GM19043 (cell line): ENCODE results near the gene SLC9A3.

ENCODE experiments used
- ATAC-seq: cut with Tn5 transposase; IDR thresholded peaks from one replicate; pipeline ENCODE4 v1.9.1; 2021; ENCODE audit warnings: low read depth; ENCODE audit not compliant: unreplicated experiment

SLC9A3 gene

DNA sequence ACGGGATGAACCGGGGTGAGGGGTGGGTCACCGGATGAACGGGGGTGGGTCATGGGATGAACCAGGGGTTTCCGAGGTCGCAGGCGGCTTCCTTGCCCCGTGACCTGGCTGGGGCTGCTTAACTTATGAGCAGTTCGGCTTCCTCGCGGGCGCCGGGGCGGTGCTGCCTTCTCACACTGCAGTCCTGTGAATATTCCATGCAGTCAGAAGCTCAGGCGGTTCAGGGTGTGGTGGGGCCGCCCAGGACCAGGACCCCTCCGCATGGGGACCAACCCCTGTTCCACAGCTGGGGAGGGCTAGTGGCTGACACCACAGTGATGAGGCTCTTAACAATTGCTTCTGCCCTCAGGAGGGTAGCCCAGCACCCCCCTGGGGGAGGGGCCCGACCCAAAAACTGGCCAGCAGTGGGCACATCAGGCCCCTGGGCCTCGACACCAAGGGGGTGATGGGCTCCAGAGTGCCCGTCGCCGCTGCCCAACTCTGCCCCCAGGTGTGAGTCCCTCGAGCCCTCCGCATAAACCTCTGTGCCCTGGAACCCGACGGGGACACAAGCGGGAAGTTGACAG, 30.9 kb upstream of the SLC9A3 start:
- no peak for ATAC-seq

GRCh38 chr5:554284-554988, 30.2 kb upstream of the SLC9A3 start:
- no peak for ATAC-seq

DNA sequence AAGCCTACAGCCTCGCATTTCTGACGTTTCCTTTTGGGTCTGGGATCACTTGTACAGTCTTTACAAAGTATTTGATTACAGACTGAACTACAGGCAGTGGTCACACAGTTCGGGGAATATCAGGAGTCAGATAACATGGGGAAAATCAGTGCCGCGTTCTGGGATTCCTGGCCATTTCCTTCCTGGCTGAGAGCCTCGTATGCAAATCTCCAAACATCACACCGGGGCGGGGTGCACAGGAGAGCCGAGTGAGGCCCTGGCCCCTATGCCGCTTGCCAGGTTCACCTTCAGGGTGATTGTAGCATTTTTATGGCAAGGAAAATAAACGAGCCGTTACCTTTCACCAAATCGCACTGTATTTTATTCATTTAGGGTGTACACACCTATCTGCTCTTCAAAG, 29.6 kb upstream of the SLC9A3 start:
- no peak for ATAC-seq

GRCh38 chr5:551406-551805, 27.2 kb upstream of the SLC9A3 start:
- ATAC-seq = no peak

- no peak for ATAC-seq
Measured at GRCh38 chr5:549229-549628, 25.0 kb upstream of the SLC9A3 start.

DNA sequence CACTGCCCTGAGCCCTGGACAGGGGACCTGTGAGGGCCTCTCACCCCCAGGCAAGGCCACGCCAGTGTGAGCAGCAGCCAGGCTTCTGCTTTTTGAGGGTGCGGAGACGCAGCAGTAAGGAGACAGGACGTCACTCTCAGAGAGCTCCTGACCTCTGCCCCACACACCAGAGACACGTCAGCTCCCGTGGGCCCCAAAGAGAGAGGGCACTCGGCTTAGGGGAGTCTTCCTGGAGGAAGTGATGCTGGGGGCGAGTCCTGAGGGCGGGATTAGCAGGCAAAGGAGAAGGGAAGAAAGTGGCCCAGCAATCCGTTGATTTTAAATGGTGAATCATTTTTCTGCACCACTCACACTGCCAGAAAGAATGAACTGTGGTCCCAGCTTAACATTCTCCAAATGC, 24.0 kb upstream of the SLC9A3 start:
- ATAC-seq = no peak

DNA sequence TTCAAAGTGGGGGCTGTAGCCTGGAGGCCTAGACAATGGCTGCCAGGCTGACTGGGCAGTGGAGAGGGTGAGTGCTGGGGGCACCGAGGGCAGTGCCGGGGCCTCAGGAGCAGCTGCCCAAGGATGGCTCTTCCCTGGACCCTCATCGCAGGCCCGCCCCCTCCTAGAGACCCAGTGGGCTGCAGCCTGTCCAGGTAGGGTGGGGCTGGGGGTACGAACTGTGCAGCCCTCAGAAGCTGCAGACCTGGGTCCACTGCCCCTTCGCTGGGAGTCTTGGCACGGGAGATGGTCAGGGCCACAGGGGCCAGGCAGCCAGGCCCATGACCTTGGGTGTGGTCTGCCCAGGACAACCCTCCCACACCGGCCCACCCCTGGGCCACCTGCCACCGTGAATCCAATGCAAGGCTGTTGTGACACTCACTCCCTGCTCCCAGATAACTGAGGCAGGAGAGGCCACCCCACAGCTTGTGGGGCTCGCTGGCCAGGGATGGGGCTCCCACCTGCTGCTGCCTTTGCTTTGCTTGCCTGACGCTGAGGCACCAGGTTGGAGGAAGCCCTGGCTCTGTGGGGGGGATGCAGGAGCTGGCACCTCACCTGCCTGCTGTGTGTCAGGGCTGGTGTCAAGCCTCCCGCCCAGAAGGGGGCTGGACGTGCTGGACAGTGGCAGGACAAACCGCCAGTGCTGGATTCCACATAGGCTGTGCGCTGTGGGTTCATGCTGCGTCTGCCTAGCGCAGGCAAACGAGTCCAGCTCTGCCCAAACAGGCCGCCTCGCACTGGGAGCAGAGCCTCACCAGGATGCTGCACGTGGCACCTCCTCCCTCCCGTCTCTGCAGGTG, 23.1 kb upstream of the SLC9A3 start:
- ATAC-seq = no peak

DNA sequence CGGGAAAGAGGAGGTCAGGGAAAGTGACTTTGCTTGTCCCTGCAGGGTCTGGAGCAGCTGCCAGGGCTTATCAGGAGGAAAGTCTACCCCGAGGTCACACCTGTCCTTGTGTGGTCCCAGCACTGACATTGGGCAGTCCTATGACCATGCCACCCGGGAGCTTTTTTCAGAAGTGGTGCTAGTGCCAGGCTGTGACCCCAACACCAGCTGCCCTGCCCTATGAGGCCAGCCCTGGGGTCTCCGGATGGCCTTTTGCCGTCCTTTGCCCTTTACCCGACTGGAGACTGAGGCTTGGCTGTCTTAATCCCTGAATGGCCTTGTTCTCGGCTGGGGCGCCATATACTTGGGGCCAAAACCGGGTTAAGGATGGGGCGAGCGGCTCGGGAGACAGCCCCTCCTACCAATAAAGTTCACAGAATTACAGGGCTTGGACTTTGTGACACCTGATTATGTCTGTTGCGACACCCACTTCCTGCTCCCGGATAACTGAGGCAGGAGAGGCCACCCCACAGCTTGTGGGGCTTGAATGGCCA, 22.2 kb upstream of the SLC9A3 start:
- no peak for ATAC-seq

GRCh38 chr5:545641-546375, 21.6 kb upstream of the SLC9A3 start:
- no peak for ATAC-seq

- ATAC-seq = no peak
Measured at GRCh38 chr5:544675-545355, 20.6 kb upstream of the SLC9A3 start.

DNA sequence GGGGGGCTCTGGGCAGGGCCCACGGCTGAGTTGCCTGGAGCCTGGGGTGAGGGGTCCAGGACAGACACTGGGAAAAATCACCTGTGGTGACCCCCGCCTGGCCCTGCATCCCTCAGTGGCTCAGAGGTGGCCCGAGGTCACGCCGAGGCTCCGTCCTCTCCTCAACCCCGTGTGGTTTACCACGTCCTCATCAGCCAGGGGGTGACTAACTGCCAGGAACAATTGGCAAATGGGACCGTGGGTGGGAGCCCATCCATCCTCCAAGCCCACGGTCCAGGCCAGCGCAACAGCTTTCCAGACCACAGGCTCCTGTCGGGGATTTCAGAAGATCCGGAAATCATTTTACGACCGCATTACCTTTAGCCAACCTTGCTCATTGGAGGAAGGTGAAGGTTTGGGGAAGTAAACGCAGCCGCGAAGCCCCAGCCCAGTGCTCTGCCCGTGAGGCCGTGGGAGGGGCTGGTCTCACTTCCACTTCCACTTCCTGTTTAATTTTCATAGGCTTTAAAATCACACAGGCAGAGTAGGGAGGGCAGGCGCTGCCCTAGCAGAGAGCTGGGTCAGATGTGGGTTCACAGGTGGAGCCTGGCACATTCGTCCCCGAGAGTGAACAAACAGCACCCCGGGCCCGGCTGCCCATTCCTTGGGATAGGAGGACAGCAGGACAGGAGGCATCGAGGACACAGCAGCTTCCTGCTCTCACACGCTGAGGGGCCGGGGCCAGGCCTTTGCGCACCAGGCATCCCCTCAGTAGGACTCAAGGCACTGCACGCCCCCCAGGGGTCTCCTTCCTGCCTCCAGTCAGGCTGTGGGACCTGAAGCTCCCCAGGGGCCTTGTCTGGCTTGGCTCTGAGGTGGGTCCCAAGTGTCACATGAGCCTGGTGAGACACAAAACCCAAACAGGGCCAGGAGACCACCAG, 19.8 kb upstream of the SLC9A3 start:
- ATAC-seq = peak; percentile 94

- ATAC-seq = no peak
Measured at GRCh38 chr5:543351-543750, 19.1 kb upstream of the SLC9A3 start.

DNA sequence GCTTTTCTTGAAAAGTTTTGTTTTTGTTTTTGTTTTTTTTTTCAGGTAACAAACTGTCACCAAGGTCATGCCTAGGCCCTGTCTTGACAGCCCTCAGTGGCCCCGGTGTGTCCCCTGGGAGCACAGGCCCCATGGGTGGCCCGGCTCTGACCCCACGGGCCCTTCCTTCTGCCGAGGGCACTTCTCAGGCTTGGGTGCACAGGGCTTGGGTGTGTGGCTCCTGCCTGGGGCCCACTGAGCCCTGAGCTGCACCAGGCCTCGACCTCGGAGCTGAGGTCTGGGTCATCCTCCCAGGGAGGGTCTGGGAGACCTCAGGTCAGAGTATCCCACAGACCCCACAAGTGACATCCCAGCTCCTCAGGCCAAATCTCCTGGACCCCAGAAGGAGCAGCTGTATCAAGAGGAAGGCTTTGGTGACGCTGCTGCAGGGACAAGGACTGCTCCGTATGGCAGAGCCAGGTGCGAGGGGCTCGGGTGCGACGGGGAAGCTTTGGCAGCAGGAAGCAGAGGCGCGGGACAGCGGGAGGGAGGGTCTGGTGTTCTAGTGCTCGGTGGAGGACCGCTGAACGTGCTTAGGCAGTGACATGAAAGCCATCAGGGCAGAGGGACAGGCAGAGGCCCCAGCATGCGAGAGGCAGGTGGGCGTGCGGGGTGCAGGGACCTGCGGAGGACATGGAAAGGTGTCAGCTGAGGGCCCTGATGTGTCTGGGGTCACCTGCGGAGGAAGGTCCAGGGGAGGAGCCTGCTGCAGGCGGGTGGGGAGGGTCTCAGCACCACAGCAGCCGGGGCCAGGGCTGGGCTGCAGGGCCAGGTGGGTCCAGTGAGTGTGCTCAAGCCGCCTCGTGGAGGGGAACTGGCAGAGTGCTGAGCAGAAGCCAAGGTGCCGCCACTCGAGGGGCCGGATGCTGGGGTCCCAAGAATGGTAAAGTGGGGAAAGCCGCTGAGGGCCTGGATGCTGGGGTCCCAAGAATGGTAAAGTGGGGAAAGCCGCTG, 18.4 kb upstream of the SLC9A3 start:
- no peak for ATAC-seq

GRCh38 chr5:541539-542318, 17.5 kb upstream of the SLC9A3 start:
- no peak for ATAC-seq

DNA sequence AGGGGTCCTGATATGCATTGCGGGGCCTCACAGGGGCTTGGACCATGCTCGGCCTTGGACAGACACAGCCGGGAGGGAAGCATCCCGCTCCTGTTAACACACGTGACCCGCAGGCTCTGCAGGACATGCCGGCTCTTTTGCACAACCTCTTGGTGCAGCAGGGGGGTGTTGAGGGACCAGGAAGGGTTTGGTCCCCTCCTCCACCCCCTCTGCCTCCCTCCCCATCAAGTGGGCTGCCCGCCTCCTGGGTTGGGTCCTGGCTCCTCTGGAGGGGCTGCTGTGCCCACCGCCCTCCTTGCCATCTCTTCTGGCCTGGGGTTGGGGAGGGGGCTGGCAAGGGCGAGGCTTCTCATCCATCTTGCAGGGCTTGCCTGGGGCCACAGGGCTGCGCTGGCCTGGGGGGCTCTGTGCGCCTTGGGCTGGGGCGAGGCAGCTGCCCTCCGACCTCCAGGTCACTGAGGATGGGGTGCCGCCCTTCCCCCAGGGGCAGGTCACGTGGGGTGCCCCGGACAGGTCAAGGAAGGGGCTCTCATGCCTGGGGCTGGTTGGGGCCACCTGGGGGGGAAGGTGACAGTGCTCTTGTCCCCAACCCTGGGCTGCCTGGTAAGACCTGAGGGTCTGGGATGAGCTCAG, 16.8 kb upstream of the SLC9A3 start:
- no peak for ATAC-seq

DNA sequence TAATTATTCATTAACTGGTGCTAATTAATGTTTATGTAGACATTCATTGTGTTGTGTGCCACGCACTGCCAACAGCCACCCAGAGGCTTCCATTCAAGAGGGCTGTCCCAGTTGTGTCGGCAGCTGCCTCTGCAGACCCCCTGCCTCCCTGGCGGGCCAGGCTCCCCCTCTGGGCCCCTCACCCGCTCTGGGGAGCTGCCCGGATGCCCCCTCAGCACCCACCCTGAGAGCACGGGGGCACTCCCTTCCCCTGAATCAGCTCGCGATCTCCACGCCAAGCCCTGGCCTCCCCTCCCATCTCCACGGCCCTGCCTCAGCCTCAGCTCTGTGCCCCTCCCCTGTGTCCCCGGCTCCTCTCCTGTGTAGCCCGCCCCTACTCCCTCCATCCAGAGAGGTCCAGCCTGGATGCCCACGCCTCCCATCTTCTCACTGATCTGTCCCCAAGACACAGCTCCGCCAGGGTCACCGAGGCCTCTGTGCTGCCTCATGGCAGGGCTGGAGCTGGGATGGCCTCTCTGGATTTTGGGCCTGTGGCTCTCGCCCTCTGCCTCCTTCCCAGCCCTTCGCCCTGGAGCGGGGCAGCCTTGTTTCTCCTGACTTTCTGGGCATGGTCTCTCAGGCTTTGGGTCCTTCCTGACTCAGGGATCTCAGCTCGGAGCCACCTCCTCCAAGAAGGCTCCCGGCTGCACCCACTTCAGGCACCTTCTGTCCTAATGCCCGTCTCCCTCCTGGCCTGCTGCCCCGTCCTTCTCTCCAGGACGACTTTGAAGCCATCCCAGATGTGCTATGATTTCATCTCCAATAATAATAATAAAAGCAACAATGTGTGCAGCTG, 16.0 kb upstream of the SLC9A3 start:
- ATAC-seq = no peak
